GM12878 (cell line): ENCODE data around the gene ZSCAN10. TPM values are rescaled to one million over a fixed set of nuclear protein-coding genes. Genes with fewer than 3 reads are reported as not detected.

ENCODE experiments used
- ATAC-seq: fragments of 200-7000 bp; cut with Tn5 transposase; 3 replicates; pipeline ENCODE4 v1.9.1; 2020; ENCODE audit warnings: mild to moderate bottlenecking, moderate library complexity
- BruUV-seq: library from RNA; stranded (reverse); fragments of 400-500 nt; replicated peaks from 2 replicates; lab custom pipeline; 2021; lab: Mats Ljungman, UMichigan
- CTCF ChIA-PET: fragments of 300-600 bp; sonication (Branson Sonifier 250); formaldehyde crosslinking; extraction: SDS; loops from one replicate; lab custom pipeline; 2021; ENCODE audit warnings: inconsistent platforms; lab: Yijun Ruan, JAX
- POLR2A ChIA-PET: fragments of 350-600 bp; formaldehyde crosslinking; extraction: SDS; loops from one replicate; lab custom pipeline; 2021; ENCODE audit warnings: inconsistent platforms; lab: Charles Lee
- RAD21 ChIA-PET: fragments of 300-600 bp; sonication (Branson Sonifier 250); formaldehyde crosslinking; loops from one replicate; lab custom pipeline; 2023; ENCODE audit warnings: antibody characterized with exemption; ENCODE audit not compliant: unreplicated experiment; lab: Charles Lee
- SMC1A ChIA-PET: fragments of 300-600 bp; sonication (Branson Sonifier 250); formaldehyde crosslinking; loops from one replicate; lab custom pipeline; 2023; ENCODE audit not compliant: unreplicated experiment, uncharacterized antibody; lab: Charles Lee
- DNase-seq: peaks from one replicate; pipeline ENCODE4 v3.0.0-alpha.2; 2011; ENCODE audit warnings: low read depth, low spot score
- FAIRE-seq: peaks from 3 replicates; lab custom pipeline; 2011; peaks lifted over from hg19 to GRCh38; lab: Jason Lieb, UNC
- H2AFZ ChIP-seq: 2 replicates; pipeline ENCODE4 v1.6.0; 2011; ENCODE audit warnings: low read depth, low read length, control low read depth; ENCODE audit not compliant: control insufficient read depth
- H3K27ac ChIP-seq: 2 replicates; pipeline ENCODE4 v1.5.1; 2011; ENCODE audit warnings: control low read depth; ENCODE audit not compliant: control insufficient read depth, insufficient read depth
- H3K27me3 ChIP-seq, 2 experiments: replicated peaks in 1 of 2; 2 replicates each; pipeline versions ENCODE4 v1.6.0 to v1.6.1; 2011; ENCODE audit warnings: low read length in 1 of 2; ENCODE audit not compliant: control insufficient read depth in 2 of 2, insufficient read depth in 2 of 2
- H3K36me3 ChIP-seq, 2 experiments: 2 replicates each; pipeline ENCODE4 v1.5.1; 2011; ENCODE audit warnings: low read length in 1 of 2; ENCODE audit not compliant: control insufficient read depth in 2 of 2, insufficient read depth in 2 of 2
- H3K4me1 ChIP-seq: 2 replicates; pipeline ENCODE4 v1.6.1; 2011; ENCODE audit warnings: mild to moderate bottlenecking, low read length, moderate library complexity, mixed read lengths; ENCODE audit not compliant: control insufficient read depth, insufficient read depth
- H3K4me2 ChIP-seq: 2 replicates; pipeline ENCODE4 v1.6.0; 2011; ENCODE audit warnings: control low read depth; ENCODE audit not compliant: control insufficient read depth, insufficient read depth
- H3K4me3 ChIP-seq: fragments of 200-600 bp; sonication (generic); 2 replicates; pipeline ENCODE4 v1.5.1; 2016
- H3K79me2 ChIP-seq: 2 replicates; pipeline ENCODE4 v1.6.0; 2011; ENCODE audit warnings: low read length; ENCODE audit not compliant: control insufficient read depth, insufficient read depth
- H3K9ac ChIP-seq: 2 replicates; pipeline ENCODE4 v1.8.0; 2011; ENCODE audit warnings: low read length, control low read depth, mixed read lengths; ENCODE audit not compliant: control insufficient read depth, insufficient read depth
- H3K9me3 ChIP-seq: replicated peaks from 3 replicates; pipeline ENCODE4 v1.5.1; 2011; ENCODE audit warnings: mild to moderate bottlenecking, low read length; ENCODE audit not compliant: control insufficient read depth, insufficient read depth
- H4K20me1 ChIP-seq: 2 replicates; pipeline ENCODE4 v1.6.0; 2011; ENCODE audit not compliant: control insufficient read depth, insufficient read depth
- CTCF ChIP-seq, 3 experiments: IDR thresholded peaks in 2 of 3; conservative IDR thresholded peaks in 1 of 3; 2 replicates each; pipeline ENCODE4 v1.5.1; 2011; ENCODE audit warnings: low read depth in 3 of 3, low read length in 3 of 3, mild to moderate bottlenecking in 3 of 3, control low read depth in 2 of 3, moderate library complexity in 2 of 3, inconsistent platforms in 1 of 3, mixed read lengths in 1 of 3; ENCODE audit not compliant: control insufficient read depth in 2 of 3, insufficient read depth in 1 of 3; ENCODE audit errors: extremely low read depth in 1 of 3
- ETV6 ChIP-seq, 2 experiments: fragments of 450-650 bp in 1 of 2; IDR thresholded peaks in 1 of 2; conservative IDR thresholded peaks in 1 of 2; 2 replicates each; pipeline ENCODE4 v1.6.1; 2014; ENCODE audit warnings: antibody characterized with exemption in 1 of 2, borderline replicate concordance in 1 of 2, low read depth in 1 of 2, mild to moderate bottlenecking in 1 of 2, moderate library complexity in 1 of 2
- GATAD2B ChIP-seq: fragments of 450-650 bp; conservative IDR thresholded peaks from 2 replicates; pipeline ENCODE4 v1.6.1; 2017; ENCODE audit warnings: low read depth, mild to moderate bottlenecking, moderate library complexity
- JUNB ChIP-seq: IDR thresholded peaks from 2 replicates; pipeline ENCODE4 v1.6.1; 2016; ENCODE audit warnings: antibody characterized with exemption, mild to moderate bottlenecking
- NR2C1 ChIP-seq: fragments of 450-650 bp; IDR thresholded peaks from 2 replicates; pipeline ENCODE4 v1.6.1; 2017; ENCODE audit warnings: antibody characterized with exemption, mild to moderate bottlenecking, moderate library complexity
- NR2F1 ChIP-seq: fragments of 450-650 bp; conservative IDR thresholded peaks from 2 replicates; pipeline ENCODE4 v1.6.1; 2017; ENCODE audit warnings: mild to moderate bottlenecking
- SMARCA5 ChIP-seq: fragments of 450-650 bp; IDR thresholded peaks from 2 replicates; pipeline ENCODE4 v1.6.1; 2017; ENCODE audit warnings: mild to moderate bottlenecking
- YY1 ChIP-seq: IDR thresholded peaks from 2 replicates; pipeline ENCODE4 v1.6.1; 2011; ENCODE audit warnings: low read depth, mild to moderate bottlenecking, low read length
- WGBS: methylation state at CpG from one replicate; pipeline ENCODE4 v1.1.6; 2016; ENCODE audit warnings: low lambda C conversion rate; ENCODE audit not compliant: insufficient replicate concordance, insufficient coverage; ENCODE audit errors: missing lambda C conversion rate; 5-methylcytosine and 5-hydroxymethylcytosine counted together
- in situ Hi-C: fragments of 300-500 bp; cut with MboI; formaldehyde crosslinking; loops from 9 replicates; pipeline ENCODE4 v1.14.3; 2018; ENCODE audit warnings: mixed read lengths
- intact Hi-C: fragments of 100-400 bp; cut with micrococcal nuclease; formaldehyde crosslinking; loops from one replicate; pipeline ENCODE4 v1.14.2; 2022; ENCODE audit not compliant: unreplicated experiment
- polyA plus RNA-seq, 11 experiments: library from polyadenylated mRNA; depleted of rRNA in 4 of 11; unstranded in 6 of 11; stranded (reverse) in 5 of 11; fragments of >200 nt; fragmentation: Nextera tagmentation in 4 of 11; fragmentation: Illumina TruSeq in 1 of 11; extraction: Ambion mirVana in 4 of 11; extraction: Trizol in 1 of 11; gene quantifications; 1 replicate in 1 of 11; 2 replicates in 10 of 11; pipeline versions ENCODE4 v1.2.1 to v1.2.3, GENCODE V29; 2011 to 2016; ENCODE audit warnings: inconsistent platforms in 2 of 11, missing spikeins in 2 of 11, low read depth in 1 of 11
- total RNA-seq, 4 experiments: library from RNA; depleted of rRNA in 3 of 4; stranded (reverse); fragments of >200 nt in 3 of 4; fragmentation: Illumina TruSeq in 1 of 4; extraction: Trizol in 1 of 4; gene quantifications; 2 replicates each; pipeline versions ENCODE4 v1.2.1 to v1.2.3, GENCODE V29; 2013 to 2021

The ZSCAN10 gene
- total and polyA plus RNA-seq, 10 of the 15 experiments (the other 5 are each of a cell fraction or from before 2014, with no cell fraction given): 0.06 to 0.33 TPM; not detected in 8

- ChIA-PET SMC1A (interaction anchor here (0.7 to 3.9 kb wide), 9 partner anchors 16 to 76 kb away, joined by 3 to 53 read pairs (median 4); partner anchors contain the start of gene ZNF213), POLR2A (interaction anchor here (0.6 to 1.4 kb wide), 12 partner anchors 13 to 1072 kb away, joined by 3 to 5 read pairs (median 4); partner anchors contain the start of genes HCFC1R1, THOC6 and ZNF213), RAD21 (interaction anchor here (0.5 to 3.0 kb wide), 20 partner anchors 17 to 114 kb away, joined by 3 to 72 read pairs (median 6); partner anchors contain the start of genes TNFRSF12A and ZNF213), CTCF (interaction anchor here (0.6 to 9.5 kb wide), 29 partner anchors 10 to 113 kb away, joined by 3 to 174 read pairs (median 6); partner anchors contain the start of genes HCFC1R1, THOC6 and ZNF213)
- Histone ChIP-seq H3K27ac (peak overlapping the region; percentile 70), H3K4me2 (peak overlapping the region; percentile 75), H3K27me3 (no peaks in the 10 kb centered on the region), H3K4me1 (peaks cover 16% of the 10 kb centered on the region), H4K20me1 (no peaks in the 10 kb centered on the region), H3K79me2 (no peaks in the 10 kb centered on the region), H3K36me3 (no peaks in the 10 kb centered on the region), H3K9me3 (no peaks in the 10 kb centered on the region; the same call in 2 of the 3 replicates), H3K4me3 (peak overlapping the region; percentile 87), H3K9ac (peak overlapping the region; percentile 82), H2AFZ (peak overlapping the region; percentile 87)
- ATAC-seq: peak; percentile 76
- TSS peak; percentile 45 for BruUV-seq
- FAIRE-seq: no peak
- TF ChIP-seq NR2C1 (no peak), ETV6 (conservative IDR thresholded peaks at IDR 0.05 in 1 of 2, IDR thresholded peaks at IDR 0.05 in 1 of 2; ENCODE audit: borderline replicate concordance in 1 of 2, low read depth in 1 of 2) (no peak), SMARCA5 (peak; percentile 10; the same call in 1 of the 2 replicates), GATAD2B (0 out of 2 replicates have a peak, but pooled peaks have one; percentile 37), YY1 (peak; percentile 8; the same call in 1 of the 2 replicates), CTCF (IDR thresholded peaks at IDR 0.05 in 2 of 3, conservative IDR thresholded peaks at IDR 0.05 in 1 of 3; ENCODE audit: control insufficient read depth in 2 of 3, extremely low read depth in 1 of 3, insufficient read depth in 1 of 3, low read depth in 3 of 3, low read length in 3 of 3) (peak in 2 of 3 experiments; percentile 49 to 59; a peak in 5 of 6 replicates), JUNB (no peak), NR2F1 (peak; percentile 58; the same call in 1 of the 2 replicates)
- intact Hi-C loops (loop anchor here (1.0 to 2.0 kb wide), 3 partner anchors 37 to 108 kb away; no protein-coding TSS in a partner anchor), in situ Hi-C loops (no loop called here)
- DNase-seq: no peak
- 7% methylated on average over 52 of the region's 77 CpGs for WGBS
Observed at GRCh38 chr16:3058139-3059030, 40.7 kb downstream of the ZSCAN10 start.
